Panc1 (cell line): ENCODE measurements around the gene EPHB1. TPM values are rescaled to one million over a fixed set of nuclear protein-coding genes. Genes with fewer than 3 reads are reported as not detected.

ENCODE experiments used
- ATAC-seq: fragments of 200-7000 bp; cut with Tn5 transposase; 2 replicates; pipeline ENCODE4 v1.9.1; 2020; ENCODE audit warnings: mild to moderate bottlenecking, moderate library complexity
- BruUV-seq: library from RNA; stranded (reverse); fragments of 400-500 nt; replicated peaks from 2 replicates; lab custom pipeline; 2021; lab: Mats Ljungman, UMichigan
- CTCF ChIA-PET: fragments of 300-600 bp; sonication (Branson Sonifier 250); formaldehyde crosslinking; loops from one replicate; lab custom pipeline; 2022; ENCODE audit warnings: antibody characterized with exemption; lab: Charles Lee
- POLR2A ChIA-PET: fragments of 300-600 bp; sonication (Branson Sonifier 250); formaldehyde crosslinking; loops from one replicate; lab custom pipeline; 2022; ENCODE audit warnings: antibody characterized with exemption; lab: Charles Lee
- DNase-seq: peaks from one replicate; pipeline ENCODE4 v3.0.0-alpha.2; 2010; ENCODE audit warnings: low read depth, low spot score
- H3K27ac ChIP-seq: 2 replicates; pipeline ENCODE4 v1.5.1; 2011; ENCODE audit warnings: mild to moderate bottlenecking, low read length, inconsistent platforms
- H3K27me3 ChIP-seq: fragments of 200-500 bp; sonication (Bioruptor generic); 2 replicates; pipeline ENCODE4 v1.6.0; 2014; ENCODE audit warnings: low read length, inconsistent platforms; ENCODE audit not compliant: control insufficient read depth, insufficient read depth
- H3K36me3 ChIP-seq: fragments of 200-500 bp; sonication (Bioruptor generic); 2 replicates; pipeline ENCODE4 v1.5.1; 2014; ENCODE audit warnings: inconsistent platforms, mild to moderate bottlenecking, low read length, moderate library complexity; ENCODE audit not compliant: control insufficient read depth, insufficient read depth
- H3K4me1 ChIP-seq: 2 replicates; pipeline ENCODE4 v1.5.1; 2011; ENCODE audit warnings: inconsistent platforms, mild to moderate bottlenecking, low read length, moderate library complexity; ENCODE audit not compliant: control insufficient read depth, insufficient read depth
- H3K4me3 ChIP-seq, 2 experiments: 2 replicates each; pipeline ENCODE4 v1.5.1; 2011 to 2012; ENCODE audit warnings: low read depth in 2 of 2, low read length in 2 of 2, mild to moderate bottlenecking in 2 of 2, inconsistent platforms in 1 of 2, moderate library complexity in 1 of 2
- H3K9me3 ChIP-seq: fragments of 200-500 bp; sonication (Bioruptor generic); 2 replicates; pipeline ENCODE4 v1.5.1; 2014; ENCODE audit warnings: low read depth, mild to moderate bottlenecking, inconsistent platforms, low read length, moderate library complexity; ENCODE audit not compliant: control insufficient read depth, insufficient read depth
- POLR2AphosphoS5 ChIP-seq: IDR thresholded peaks from 2 replicates; pipeline ENCODE4 v1.6.1; 2012; ENCODE audit warnings: mild to moderate bottlenecking, low read depth, low read length, moderate library complexity
- SIN3A ChIP-seq: IDR thresholded peaks from 2 replicates; pipeline ENCODE4 v1.6.1; 2012; ENCODE audit warnings: low read depth, mild to moderate bottlenecking, low read length, moderate library complexity, borderline replicate concordance; ENCODE audit not compliant: insufficient read depth
- TCF7L2 ChIP-seq: IDR thresholded peaks from 2 replicates; pipeline ENCODE4 v1.6.1; 2011; ENCODE audit warnings: mild to moderate bottlenecking, low read depth, low read length, inconsistent platforms
- in situ Hi-C: cut with HindIII; loops from 2 replicates; pipeline ENCODE4 v1.10.0; 2016; ENCODE audit warnings: low sequenced_read_pairs, low pct_unique_long_range_greater_than_20kb
- intact Hi-C: fragments of 100-400 bp; cut with micrococcal nuclease; formaldehyde crosslinking; loops from one replicate; pipeline ENCODE4 v1.10.0; 2022; ENCODE audit not compliant: unreplicated experiment
- total RNA-seq: library from RNA; stranded (reverse); gene quantifications from one replicate; pipeline ENCODE4 v1.2.1, GENCODE V29; 2021; ENCODE audit not compliant: unreplicated experiment
- TF ChIP-seq, protein P1 (sequence below): fragments of 450-650 bp; IDR thresholded peaks from 2 replicates; pipeline ENCODE4 v1.5.1; 2017; ENCODE audit warnings: mild to moderate bottlenecking
- TF ChIP-seq, protein P2 (sequence below), 2 experiments: IDR thresholded peaks; 2 replicates each; pipeline ENCODE4 v1.6.1; 2011 to 2012; ENCODE audit warnings: low read depth in 2 of 2, control low read depth in 1 of 2, low read length in 1 of 2, mild to moderate bottlenecking in 1 of 2, moderate library complexity in 1 of 2; ENCODE audit not compliant: insufficient read depth in 1 of 2

The EPHB1 gene
- total RNA-seq, 1 experiment from 2014 or later = 0.46 TPM

DNA sequence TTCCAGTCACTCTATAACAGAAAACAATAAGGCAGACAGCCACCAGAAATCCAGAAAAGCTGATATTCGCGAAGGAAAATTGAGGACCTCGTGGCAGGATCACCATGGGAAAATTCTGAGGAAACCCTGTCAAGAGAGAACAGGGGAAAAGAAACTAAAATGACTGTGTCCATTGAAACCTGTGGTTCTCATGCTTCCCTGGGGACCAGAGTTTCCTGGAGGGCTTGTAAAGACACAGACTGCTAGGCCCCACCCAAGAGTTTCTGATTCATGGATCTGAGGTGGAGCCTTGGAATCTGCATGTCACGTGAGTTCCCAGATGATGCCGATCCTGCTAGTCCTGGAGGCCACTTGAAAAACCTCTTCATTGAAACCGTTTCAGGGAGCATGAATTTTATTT lies 420.5 kb downstream of the EPHB1 start:
- intact Hi-C loops (no loop called here), in situ Hi-C loops (no loop called here)
- 0 out of 2 replicates have a peak, but pooled peaks cover 2% of the 10 kb centered on the region for H3K27me3 ChIP-seq
- no TSS peak for BruUV-seq
- TF ChIP-seq SIN3A (no peak), TCF7L2 (no peak), POLR2AphosphoS5 (no peak)
- TF ChIP-seq, protein P1, sequence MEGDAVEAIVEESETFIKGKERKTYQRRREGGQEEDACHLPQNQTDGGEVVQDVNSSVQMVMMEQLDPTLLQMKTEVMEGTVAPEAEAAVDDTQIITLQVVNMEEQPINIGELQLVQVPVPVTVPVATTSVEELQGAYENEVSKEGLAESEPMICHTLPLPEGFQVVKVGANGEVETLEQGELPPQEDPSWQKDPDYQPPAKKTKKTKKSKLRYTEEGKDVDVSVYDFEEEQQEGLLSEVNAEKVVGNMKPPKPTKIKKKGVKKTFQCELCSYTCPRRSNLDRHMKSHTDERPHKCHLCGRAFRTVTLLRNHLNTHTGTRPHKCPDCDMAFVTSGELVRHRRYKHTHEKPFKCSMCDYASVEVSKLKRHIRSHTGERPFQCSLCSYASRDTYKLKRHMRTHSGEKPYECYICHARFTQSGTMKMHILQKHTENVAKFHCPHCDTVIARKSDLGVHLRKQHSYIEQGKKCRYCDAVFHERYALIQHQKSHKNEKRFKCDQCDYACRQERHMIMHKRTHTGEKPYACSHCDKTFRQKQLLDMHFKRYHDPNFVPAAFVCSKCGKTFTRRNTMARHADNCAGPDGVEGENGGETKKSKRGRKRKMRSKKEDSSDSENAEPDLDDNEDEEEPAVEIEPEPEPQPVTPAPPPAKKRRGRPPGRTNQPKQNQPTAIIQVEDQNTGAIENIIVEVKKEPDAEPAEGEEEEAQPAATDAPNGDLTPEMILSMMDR = no peak
- TF ChIP-seq, protein P2, sequence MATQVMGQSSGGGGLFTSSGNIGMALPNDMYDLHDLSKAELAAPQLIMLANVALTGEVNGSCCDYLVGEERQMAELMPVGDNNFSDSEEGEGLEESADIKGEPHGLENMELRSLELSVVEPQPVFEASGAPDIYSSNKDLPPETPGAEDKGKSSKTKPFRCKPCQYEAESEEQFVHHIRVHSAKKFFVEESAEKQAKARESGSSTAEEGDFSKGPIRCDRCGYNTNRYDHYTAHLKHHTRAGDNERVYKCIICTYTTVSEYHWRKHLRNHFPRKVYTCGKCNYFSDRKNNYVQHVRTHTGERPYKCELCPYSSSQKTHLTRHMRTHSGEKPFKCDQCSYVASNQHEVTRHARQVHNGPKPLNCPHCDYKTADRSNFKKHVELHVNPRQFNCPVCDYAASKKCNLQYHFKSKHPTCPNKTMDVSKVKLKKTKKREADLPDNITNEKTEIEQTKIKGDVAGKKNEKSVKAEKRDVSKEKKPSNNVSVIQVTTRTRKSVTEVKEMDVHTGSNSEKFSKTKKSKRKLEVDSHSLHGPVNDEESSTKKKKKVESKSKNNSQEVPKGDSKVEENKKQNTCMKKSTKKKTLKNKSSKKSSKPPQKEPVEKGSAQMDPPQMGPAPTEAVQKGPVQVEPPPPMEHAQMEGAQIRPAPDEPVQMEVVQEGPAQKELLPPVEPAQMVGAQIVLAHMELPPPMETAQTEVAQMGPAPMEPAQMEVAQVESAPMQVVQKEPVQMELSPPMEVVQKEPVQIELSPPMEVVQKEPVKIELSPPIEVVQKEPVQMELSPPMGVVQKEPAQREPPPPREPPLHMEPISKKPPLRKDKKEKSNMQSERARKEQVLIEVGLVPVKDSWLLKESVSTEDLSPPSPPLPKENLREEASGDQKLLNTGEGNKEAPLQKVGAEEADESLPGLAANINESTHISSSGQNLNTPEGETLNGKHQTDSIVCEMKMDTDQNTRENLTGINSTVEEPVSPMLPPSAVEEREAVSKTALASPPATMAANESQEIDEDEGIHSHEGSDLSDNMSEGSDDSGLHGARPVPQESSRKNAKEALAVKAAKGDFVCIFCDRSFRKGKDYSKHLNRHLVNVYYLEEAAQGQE (IDR thresholded peaks at IDR 0.05; ENCODE audit: insufficient read depth in 1 of 2, low read depth in 2 of 2, low read length in 1 of 2) = no peak
- POLR2A ChIA-PET = no interaction called here
- DNase-seq = no peak
- no peaks in the 10 kb centered on the region for H3K36me3 ChIP-seq
- CTCF ChIA-PET = no interaction called here
- H3K27ac ChIP-seq = no peak overlapping the region
- H3K9me3 ChIP-seq = no peaks in the 10 kb centered on the region
- no peak overlapping the region for H3K4me3 ChIP-seq
- no peaks in the 10 kb centered on the region for H3K4me1 ChIP-seq
- ATAC-seq = no peak

DNA sequence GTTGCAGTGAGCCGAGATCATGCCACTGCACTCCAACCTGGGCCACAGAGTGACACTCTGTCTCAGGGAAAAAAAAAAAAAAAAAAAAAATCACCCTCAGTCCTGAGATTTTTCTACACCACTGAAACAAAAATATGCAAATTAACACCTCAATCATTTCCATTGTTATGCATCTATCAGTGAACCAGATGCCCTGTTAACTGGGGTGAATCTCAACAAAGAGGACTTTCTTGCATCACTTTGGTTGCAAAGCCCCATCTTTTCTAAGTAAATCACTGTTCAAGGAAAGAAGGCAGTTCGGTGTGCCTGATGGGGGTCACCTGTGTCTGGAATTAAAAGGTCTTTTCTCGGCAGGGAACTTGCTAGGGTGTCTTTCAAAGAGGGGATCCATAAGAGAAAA lies 421.6 kb downstream of the EPHB1 start:
- no peaks in the 10 kb centered on the region for H3K9me3 ChIP-seq
- no peak for DNase-seq
- no peaks in the 10 kb centered on the region for H3K36me3 ChIP-seq
- 0 out of 2 replicates have a peak, but pooled peaks cover 2% of the 10 kb centered on the region for H3K27me3 ChIP-seq
- no peak overlapping the region for H3K4me3 ChIP-seq
- BruUV-seq = no TSS peak
- intact Hi-C loops = no loop called here
- in situ Hi-C loops = no loop called here
- no peak for ATAC-seq
- CTCF ChIA-PET = no interaction called here
- no peak overlapping the region for H3K27ac ChIP-seq
- no peaks in the 10 kb centered on the region for H3K4me1 ChIP-seq
- POLR2A ChIA-PET = no interaction called here
- TF ChIP-seq, protein P2 (IDR thresholded peaks at IDR 0.05; ENCODE audit: insufficient read depth in 1 of 2, low read depth in 2 of 2, low read length in 1 of 2) = no peak
- TF ChIP-seq, protein P1 = no peak
- TF ChIP-seq SIN3A = no peak
- no peak for TF ChIP-seq POLR2AphosphoS5
- TF ChIP-seq TCF7L2 = no peak
